Measurements from ENCODE around the gene IDI1.
"Not testable (repeated sequence)": the region's sequence is repeated elsewhere in the genome, so short reads cannot be mapped to it uniquely, and the experiment has no call there.

Gene IDI1

GRCh38 chr10:1026578-1026977 lies 22.3 kb downstream of the IDI1 start:
- DNase-seq: no peak

DNA sequence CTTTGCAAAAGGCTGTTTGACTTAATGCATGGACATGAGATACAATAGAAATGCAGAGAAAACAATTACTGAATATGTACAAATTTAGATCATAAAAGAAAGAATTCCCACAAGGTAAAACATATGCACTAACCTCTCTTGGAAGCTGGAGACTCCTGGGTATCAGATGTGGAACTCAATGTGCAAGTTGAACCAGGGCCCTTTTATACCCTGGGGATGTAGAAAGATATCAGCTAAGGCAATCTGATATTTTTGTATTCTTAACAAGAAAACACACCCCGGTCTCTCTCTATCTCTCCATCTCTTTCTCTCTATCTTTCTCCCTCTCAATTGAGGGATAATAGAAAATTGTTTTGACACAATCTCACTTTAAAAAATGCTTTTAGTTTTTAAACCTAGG lies 23.2 kb downstream of the IDI1 start, which contains the start of gene IDI2:
IDI2 (minus strand) TSS at position 177 of the 400 bp plus-strand sequence. CDS start 1,136 bp downstream, outside the sequence.
- no peak for DNase-seq

DNA sequence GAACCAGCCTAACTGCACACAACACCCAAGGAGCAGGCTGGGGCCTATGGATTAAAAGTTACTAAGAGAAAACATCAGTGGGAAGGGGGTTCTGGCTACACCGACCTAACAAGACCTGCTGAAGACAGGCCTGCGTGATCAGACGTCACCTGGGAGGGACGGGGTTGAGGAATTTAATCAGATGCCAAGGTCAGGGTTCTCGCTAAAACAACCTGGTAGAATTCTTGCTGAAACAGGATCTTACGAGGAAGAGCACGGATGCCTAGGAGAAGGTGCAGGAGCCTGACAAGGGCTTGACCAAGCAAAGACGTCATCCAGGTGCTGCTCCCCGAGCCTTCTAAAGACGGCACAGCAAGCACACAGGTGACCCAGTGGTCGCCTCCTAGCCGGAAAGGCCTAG lies 24.8 kb downstream of the IDI1 start:
- no peak for DNase-seq

DNA sequence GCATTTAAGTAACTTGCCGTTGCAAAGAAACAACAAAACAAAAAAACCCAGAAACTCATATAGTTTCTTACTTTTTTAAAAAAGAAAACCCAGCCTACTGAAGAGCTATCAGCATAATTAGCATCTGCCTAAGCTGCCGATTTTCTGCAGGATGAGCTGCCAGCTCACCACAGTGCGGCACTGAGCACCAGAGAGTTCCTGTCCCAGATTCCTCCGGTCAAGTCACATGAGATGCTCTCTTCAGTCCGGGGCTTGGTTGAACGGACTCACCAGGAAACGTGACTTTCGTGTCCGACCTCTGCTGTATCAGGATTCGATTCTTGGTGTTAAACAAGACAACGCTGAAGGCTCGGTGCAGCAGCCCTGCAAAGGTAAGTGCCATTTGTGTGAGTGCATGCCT lies 26.5 kb downstream of the IDI1 start:
- no peak for DNase-seq

- DNase-seq: no peak
Observed at GRCh38 chr10:1020958-1021357, 28.0 kb downstream of the IDI1 start.

GRCh38 chr10:1020460-1020859 lies 28.5 kb downstream of the IDI1 start:
- no peak for DNase-seq

DNA sequence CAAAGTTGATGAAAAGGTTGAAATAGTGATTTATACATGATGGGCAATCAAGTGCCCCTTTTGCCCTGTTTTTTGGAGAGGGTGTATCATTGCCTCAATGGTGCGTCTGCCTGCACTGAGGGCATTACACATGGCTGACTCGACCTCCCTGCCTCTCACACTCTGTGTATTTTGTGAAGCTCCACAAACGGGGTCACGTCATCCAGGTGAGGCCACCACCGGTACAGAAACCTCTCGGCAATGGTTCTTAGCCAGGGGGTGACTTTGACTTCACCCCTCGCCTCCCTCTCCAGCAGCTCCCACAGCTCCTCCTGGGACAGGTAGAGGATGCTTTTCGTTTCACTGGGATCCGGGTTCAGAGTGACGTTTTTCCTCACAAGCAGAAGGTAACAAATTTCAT lies 29.6 kb downstream of the IDI1 start:
- DNase-seq: no peak

- DNase-seq: no peak
Observed at GRCh38 chr10:1015688-1016087, 33.2 kb downstream of the IDI1 start.

- no peak for DNase-seq
Observed at GRCh38 chr10:1011696-1012095, 37.2 kb downstream of the IDI1 start.

DNA sequence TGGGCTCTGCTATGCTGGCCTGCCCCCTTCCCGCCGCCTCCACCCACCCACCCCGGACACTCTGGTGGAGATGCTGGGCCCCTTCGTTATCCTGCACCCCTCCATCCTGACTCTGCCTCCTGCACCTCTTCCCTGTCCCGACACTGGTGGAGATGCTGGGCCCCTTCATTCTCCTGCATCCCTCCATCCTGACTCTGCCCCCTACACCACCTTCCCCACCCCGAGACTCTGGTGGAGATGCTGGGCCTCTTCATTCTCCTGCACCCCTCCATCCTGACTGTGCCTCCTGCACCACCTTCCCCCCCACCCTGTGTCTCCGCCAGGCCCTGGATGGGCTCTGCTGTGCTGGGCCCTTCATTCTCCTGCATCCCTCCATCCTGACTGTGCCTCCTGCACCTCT lies 38.2 kb downstream of the IDI1 start:
- DNase-seq: no peak

- not testable (repeated sequence) for DNase-seq
Observed at GRCh38 chr10:1009947-1010346, 39.0 kb downstream of the IDI1 start.

- no peak for DNase-seq
Observed at GRCh38 chr10:1009071-1009494, 39.8 kb downstream of the IDI1 start.

GRCh38 chr10:1007583-1007982 lies 41.3 kb downstream of the IDI1 start:
- DNase-seq: no peak

- no peak for DNase-seq
Observed at GRCh38 chr10:1006573-1006972, 42.3 kb downstream of the IDI1 start.

GRCh38 chr10:1003884-1004670 lies 44.8 kb downstream of the IDI1 start:
- no peak for DNase-seq

- DNase-seq: no peak
Observed at GRCh38 chr10:1002425-1003006, 46.4 kb downstream of the IDI1 start.

- DNase-seq: no peak
Observed at GRCh38 chr10:997266-998022, 51.5 kb downstream of the IDI1 start.

GRCh38 chr10:996031-996430 lies 52.9 kb downstream of the IDI1 start:
- no peak for DNase-seq

- no peak for DNase-seq
Observed at GRCh38 chr10:995559-995926, 53.4 kb downstream of the IDI1 start.

DNA sequence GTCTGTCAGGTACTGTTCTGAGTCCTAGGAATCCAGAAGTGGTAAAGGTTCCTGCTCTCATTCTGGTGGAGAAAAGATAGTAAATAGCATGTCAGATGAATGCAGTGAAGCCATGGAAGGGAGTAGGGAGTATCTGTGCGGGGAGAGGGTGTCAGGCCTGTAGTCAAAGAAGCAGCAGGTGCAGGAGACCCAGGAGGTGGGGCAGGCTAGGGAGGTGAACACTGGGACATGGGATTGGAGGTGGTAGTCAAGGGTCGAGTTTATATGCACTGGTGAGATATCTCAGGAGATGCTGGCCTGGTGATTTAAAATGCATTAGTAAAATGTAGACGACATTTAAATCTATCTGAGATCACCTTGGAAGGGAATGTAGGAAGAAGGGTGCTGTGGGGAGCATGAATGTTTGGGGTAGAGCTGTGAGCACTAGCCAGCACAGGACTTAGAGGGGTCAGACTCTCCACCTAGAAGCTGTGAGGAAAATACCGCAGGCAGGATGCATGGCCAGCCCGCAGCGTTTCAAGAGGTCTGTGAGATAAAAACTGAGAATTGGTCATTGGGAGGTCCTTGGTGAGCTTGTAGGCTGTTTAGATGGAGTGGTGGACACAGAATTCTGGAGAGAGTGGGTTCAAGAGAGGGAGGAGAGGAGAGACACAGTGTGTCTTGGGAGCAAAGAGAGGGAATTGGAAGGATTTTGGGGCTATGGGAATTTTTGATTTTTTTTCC lies 53.9 kb downstream of the IDI1 start:
- DNase-seq: no peak

GRCh38 chr10:992871-993270 lies 56.0 kb downstream of the IDI1 start:
- no peak for DNase-seq

DNA sequence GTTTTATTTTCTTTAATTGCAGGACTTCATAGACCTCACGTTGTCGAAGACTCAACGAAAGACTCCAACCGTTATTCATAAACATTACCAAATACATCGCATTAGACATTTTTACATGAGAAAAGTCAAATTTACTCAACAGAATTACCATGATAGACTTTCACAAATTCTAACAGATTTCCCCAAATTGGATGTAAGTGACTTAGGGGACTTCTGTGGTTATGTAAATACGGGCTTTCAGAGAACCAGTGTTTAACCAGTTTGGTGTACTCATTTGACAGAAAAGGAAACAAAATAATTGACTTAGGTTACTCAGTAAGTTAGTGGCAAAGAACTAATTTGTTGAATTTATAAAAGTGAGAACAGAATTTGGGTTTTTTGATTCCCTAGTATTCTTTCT lies 56.5 kb downstream of the IDI1 start:
- no peak for DNase-seq

DNA sequence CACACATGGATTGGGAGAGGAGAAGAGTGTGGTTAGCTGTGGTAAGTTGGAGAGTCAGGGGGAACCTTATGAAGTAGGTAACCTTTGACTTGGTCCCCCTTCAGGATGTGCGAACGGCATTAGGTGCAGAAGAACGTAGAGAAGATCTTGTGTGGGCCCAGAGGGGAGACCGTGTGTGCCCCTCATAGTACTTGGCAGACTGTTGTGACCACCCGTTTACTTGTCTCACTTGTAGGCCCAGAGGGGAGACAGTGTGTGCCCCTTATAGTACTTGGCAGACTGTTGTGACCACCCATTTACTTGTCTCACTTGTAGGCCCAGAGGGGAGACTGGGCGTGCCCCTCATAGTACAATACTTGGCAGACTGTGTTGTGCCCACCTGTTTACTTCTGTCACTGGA lies 58.1 kb downstream of the IDI1 start:
- no peak for DNase-seq
